Astrocyte (in vitro differentiated cells and primary cell): ENCODE measurements around the gene MAPRE2.

ENCODE experiments used
- CTCF ChIP-seq: IDR thresholded peaks from 2 replicates; pipeline ENCODE4 v1.5.1; 2011; ENCODE audit warnings: low read depth, mild to moderate bottlenecking, inconsistent platforms, low read length, moderate library complexity; ENCODE audit not compliant: insufficient read depth
- EZH2 ChIP-seq: IDR thresholded peaks from 2 replicates; pipeline ENCODE4 v1.6.1; 2012; ENCODE audit warnings: mild to moderate bottlenecking, low read length, inconsistent platforms; ENCODE audit not compliant: insufficient read depth

GRCh38 chr18:35122586-35123224, 81.5 kb downstream of the MAPRE2 start:
- TF ChIP-seq CTCF (no peak), EZH2 (no peak)
